ENCODE measurements around the gene GPR35. TPM values are rescaled to one million over a fixed set of nuclear protein-coding genes. Genes with fewer than 3 reads are reported as not detected.

GPR35 gene
- total RNA-seq, 4 donors from 2014 or later = 0.51 to 7.9 (median 1.7) TPM; not detected in 1

- peak; percentile 6 to 10 for DNase-seq
- H3K4me3 ChIP-seq = no peak overlapping the region
- H3K27me3 ChIP-seq = no peaks in the 10 kb centered on the region
- TF ChIP-seq POLR2A (IDR thresholded peaks at IDR 0.05) = no peak
- no peak overlapping the region for H3K27ac ChIP-seq
- H3K9me3 ChIP-seq = no peaks in the 10 kb centered on the region
- no peaks in the 10 kb centered on the region for H3K36me3 ChIP-seq
- intact Hi-C loops (cut with DNase I; ENCODE audit: low total_unique reads) = no loop called here
- no peaks in the 10 kb centered on the region for H3K4me1 ChIP-seq
Observed at GRCh38 chr2:240600451-240600961, 24.8 kb upstream of the GPR35 start.

GRCh38 chr2:240601061-240601830, 24.0 kb upstream of the GPR35 start:
- TF ChIP-seq POLR2A (IDR thresholded peaks at IDR 0.05) (no peak), CTCF (IDR thresholded peaks at IDR 0.05) (no peak)
- peak in 1 of 2 donors; percentile 10 for DNase-seq
- no peaks in the 10 kb centered on the region for H3K36me3 ChIP-seq
- no peaks in the 10 kb centered on the region for H3K9me3 ChIP-seq
- H3K27ac ChIP-seq = no peak overlapping the region
- no peaks in the 10 kb centered on the region for H3K4me1 ChIP-seq
- H3K27me3 ChIP-seq = no peaks in the 10 kb centered on the region
- H3K4me3 ChIP-seq = no peak overlapping the region
- intact Hi-C loops (cut with DNase I; ENCODE audit: low total_unique reads) = no loop called here

- no peak for DNase-seq
- H3K36me3 ChIP-seq = no peaks in the 10 kb centered on the region
Observed at GRCh38 chr2:240601831-240602160, 23.5 kb upstream of the GPR35 start.

GRCh38 chr2:240602266-240603050, 22.8 kb upstream of the GPR35 start:
- Histone ChIP-seq H3K9me3 (no peaks in the 10 kb centered on the region), H3K36me3 (no peaks in the 10 kb centered on the region), H3K27ac (no peak overlapping the region), H3K4me3 (no peak overlapping the region), H3K27me3 (no peaks in the 10 kb centered on the region), H3K4me1 (no peaks in the 10 kb centered on the region)
- peak in 1 of 2 donors; percentile 11 for DNase-seq
- TF ChIP-seq CTCF (IDR thresholded peaks at IDR 0.05) = no peak
- TF ChIP-seq POLR2A (IDR thresholded peaks at IDR 0.05) = no peak
- intact Hi-C loops (cut with DNase I; ENCODE audit: low total_unique reads) = no loop called here

More at GRCh38 chr2:240601831-240602160, 23.5 kb upstream of the GPR35 start:
- Histone ChIP-seq H3K4me3 (no peak overlapping the region), H3K27ac (no peak overlapping the region), H3K4me1 (no peaks in the 10 kb centered on the region), H3K9me3 (no peaks in the 10 kb centered on the region), H3K27me3 (no peaks in the 10 kb centered on the region)
- TF ChIP-seq POLR2A (IDR thresholded peaks at IDR 0.05) (no peak), CTCF (IDR thresholded peaks at IDR 0.05) (no peak)
- intact Hi-C loops (cut with DNase I; ENCODE audit: low total_unique reads) = no loop called here

- Histone ChIP-seq H3K36me3 (no peaks in the 10 kb centered on the region), H3K27ac (no peak overlapping the region), H3K27me3 (no peaks in the 10 kb centered on the region), H3K9me3 (no peaks in the 10 kb centered on the region), H3K4me3 (no peak overlapping the region), H3K4me1 (no peaks in the 10 kb centered on the region)
- intact Hi-C loops (cut with DNase I; ENCODE audit: low total_unique reads) = no loop called here
- peak in 1 of 2 donors; percentile 9 for DNase-seq
- TF ChIP-seq CTCF (IDR thresholded peaks at IDR 0.05) = no peak
- no peak for TF ChIP-seq POLR2A (IDR thresholded peaks at IDR 0.05)
Observed at GRCh38 chr2:240603081-240603835, 22.0 kb upstream of the GPR35 start.
